ENCODE data around the gene RABGGTB. TPM values are rescaled to one million over a fixed set of nuclear protein-coding genes. Genes with fewer than 3 reads are reported as not detected.

The RABGGTB gene
- total RNA-seq, 3 donors from 2014 or later (not counting 1 experiment from before 2014, with no cell fraction given) = 100.0 to 120 (median 118) TPM

- Mint-ChIP-seq H3K9me3 (no peaks in the 10 kb centered on the region), H3K4me3 (no peak overlapping the region), H3K4me1 (no peaks in the 10 kb centered on the region), H3K27ac (peak overlapping the region in 1 of 2 donors; percentile 42), H3K36me3 (no peaks in the 10 kb centered on the region), H3K27me3 (ENCODE audit: low read depth in 2 of 2) (no peaks in the 10 kb centered on the region)
- TF ChIP-seq CTCF (IDR thresholded peaks at IDR 0.05) = no peak
- 100% methylated on average over 1 of the region's 1 CpG for WGBS (ENCODE audit: insufficient coverage)
- Histone ChIP-seq H3K4me1 (ENCODE audit: control insufficient read depth, insufficient read depth, low read length) (no peaks in the 10 kb centered on the region), H3K9me3 (ENCODE audit: control insufficient read depth, insufficient read depth, low read length) (no peaks in the 10 kb centered on the region), H3K27ac (ENCODE audit: low read length) (no peak overlapping the region), H3K27me3 (ENCODE audit: control insufficient read depth, insufficient read depth, low read length) (no peaks in the 10 kb centered on the region), H3K4me3 (ENCODE audit: low read length) (no peak overlapping the region), H3K36me3 (ENCODE audit: control insufficient read depth, insufficient read depth, low read length) (peaks cover 2% of the 10 kb centered on the region)
- DNase-seq (no peak), ATAC-seq (no peak)
- intact Hi-C loops (cut with micrococcal nuclease) = no loop called here
Observed at GRCh38 chr1:75764057-75764655, 21.9 kb upstream of the RABGGTB start.

- H3K27me3 Mint-ChIP-seq (ENCODE audit: low read depth in 2 of 2) = no peaks in the 10 kb centered on the region
- Histone ChIP-seq H3K4me1 (ENCODE audit: control insufficient read depth, insufficient read depth, low read length) (no peaks in the 10 kb centered on the region), H3K36me3 (ENCODE audit: control insufficient read depth, insufficient read depth, low read length) (peaks cover 2% of the 10 kb centered on the region), H3K9me3 (ENCODE audit: control insufficient read depth, insufficient read depth, low read length) (no peaks in the 10 kb centered on the region), H3K27ac (ENCODE audit: low read length) (no peak overlapping the region), H3K4me3 (ENCODE audit: low read length) (no peak overlapping the region), H3K27me3 (ENCODE audit: control insufficient read depth, insufficient read depth, low read length) (no peaks in the 10 kb centered on the region)
- H3K27ac Mint-ChIP-seq = no peak overlapping the region
- H3K4me1 Mint-ChIP-seq = no peaks in the 10 kb centered on the region
- no peak for TF ChIP-seq CTCF (IDR thresholded peaks at IDR 0.05)
- H3K4me3 Mint-ChIP-seq = no peak overlapping the region
- H3K36me3 Mint-ChIP-seq = no peaks in the 10 kb centered on the region
- intact Hi-C loops (cut with micrococcal nuclease) = no loop called here
- ATAC-seq = no peak
- no CpG with 5 or more reads among the region's 1 CpG for WGBS (ENCODE audit: insufficient coverage)
- DNase-seq = no peak
- no peaks in the 10 kb centered on the region for H3K9me3 Mint-ChIP-seq
Observed at GRCh38 chr1:75765697-75766355, 20.2 kb upstream of the RABGGTB start.

GRCh38 chr1:75768016-75768415, 18.0 kb upstream of the RABGGTB start:
- H3K27me3 ChIP-seq (ENCODE audit: control insufficient read depth, insufficient read depth, low read length) = no peaks in the 10 kb centered on the region
- no peaks in the 10 kb centered on the region for H3K36me3 ChIP-seq (ENCODE audit: control insufficient read depth, insufficient read depth, low read length)
- ATAC-seq (no peak), DNase-seq (no peak)
- no peaks in the 10 kb centered on the region for H3K9me3 ChIP-seq (ENCODE audit: control insufficient read depth, insufficient read depth, low read length)
- Mint-ChIP-seq H3K27ac (no peak overlapping the region), H3K4me1 (no peaks in the 10 kb centered on the region), H3K27me3 (ENCODE audit: low read depth in 2 of 2) (peaks cover 0 to 2% of the 10 kb centered on the region in 2 donors), H3K9me3 (no peaks in the 10 kb centered on the region), H3K36me3 (no peaks in the 10 kb centered on the region), H3K4me3 (no peak overlapping the region)
- H3K4me3 ChIP-seq (ENCODE audit: low read length) = no peak overlapping the region
- TF ChIP-seq CTCF (IDR thresholded peaks at IDR 0.05) = no peak
- H3K27ac ChIP-seq (ENCODE audit: low read length) = no peak overlapping the region
- H3K4me1 ChIP-seq (ENCODE audit: control insufficient read depth, insufficient read depth, low read length) = no peaks in the 10 kb centered on the region
- no CpG with 5 or more reads among the region's 1 CpG for whole genome bisulfite sequencing (ENCODE audit: insufficient coverage)
- intact Hi-C loops (cut with micrococcal nuclease) = no loop called here

All from natural killer cell (primary cell).